H9 (cell line): ENCODE results near the gene KIF24. TPM values are rescaled to one million over a fixed set of nuclear protein-coding genes. Genes with fewer than 3 reads are reported as not detected.

ENCODE experiments used
- DNase-seq: peaks from one replicate; pipeline ENCODE4 v3.0.0-alpha.2; 2017
- H2AFZ ChIP-seq: one replicate; pipeline ENCODE4 v1.6.1; 2013; ENCODE audit warnings: mild to moderate bottlenecking, low read length, control low read depth, moderate library complexity
- H2AK5ac ChIP-seq: 2 replicates; pipeline ENCODE4 v1.6.1; 2013; ENCODE audit warnings: low read length, control low read depth, mixed read lengths; ENCODE audit not compliant: insufficient read length
- H2BK120ac ChIP-seq: one replicate; pipeline ENCODE4 v1.6.1; 2013; ENCODE audit warnings: low read depth, mild to moderate bottlenecking, low read length, control low read depth, inconsistent platforms; ENCODE audit not compliant: poor library complexity, severe bottlenecking
- H2BK12ac ChIP-seq: 2 replicates; pipeline ENCODE4 v1.6.1; 2013; ENCODE audit warnings: low read length, control low read depth, mixed read lengths, low read depth; ENCODE audit not compliant: insufficient read length
- H2BK15ac ChIP-seq: 2 replicates; pipeline ENCODE4 v1.6.1; 2013; ENCODE audit warnings: low read depth, low read length, control low read depth
- H2BK20ac ChIP-seq: one replicate; pipeline ENCODE4 v1.6.1; 2013; ENCODE audit warnings: low read depth, mild to moderate bottlenecking, low read length, control low read depth, inconsistent platforms; ENCODE audit not compliant: poor library complexity, severe bottlenecking
- H2BK5ac ChIP-seq: 2 replicates; pipeline ENCODE4 v1.6.1; 2013; ENCODE audit warnings: low read length, control low read depth, mixed read lengths; ENCODE audit not compliant: insufficient read length
- H3K14ac ChIP-seq: 2 replicates; pipeline ENCODE4 v1.6.1; 2013; ENCODE audit warnings: low read length, control low read depth; ENCODE audit not compliant: insufficient read depth
- H3K18ac ChIP-seq: 2 replicates; pipeline ENCODE4 v1.6.1; 2013; ENCODE audit warnings: low read depth, mild to moderate bottlenecking, mixed read lengths, low read length, control low read depth; ENCODE audit not compliant: insufficient read length
- H3K23ac ChIP-seq: 2 replicates; pipeline ENCODE4 v1.6.1; 2013; ENCODE audit warnings: low read length, control low read depth, mixed read lengths, low read depth; ENCODE audit not compliant: insufficient read length
- H3K23me2 ChIP-seq: 2 replicates; pipeline ENCODE4 v1.6.1; 2013; ENCODE audit warnings: low read depth, mild to moderate bottlenecking, mixed read lengths, low read length, control low read depth; ENCODE audit not compliant: insufficient read length, poor library complexity, severe bottlenecking
- H3K27ac ChIP-seq: 2 replicates; pipeline ENCODE4 v1.5.1; 2013; ENCODE audit warnings: low read length, control low read depth, mixed read lengths, low read depth; ENCODE audit not compliant: insufficient read length
- H3K27me3 ChIP-seq: 2 replicates; pipeline ENCODE4 v1.6.1; 2013; ENCODE audit warnings: low read length, control low read depth, inconsistent platforms; ENCODE audit not compliant: insufficient read depth
- H3K4ac ChIP-seq: 2 replicates; pipeline ENCODE4 v1.6.1; 2013; ENCODE audit warnings: low read depth, mild to moderate bottlenecking, control low read depth, inconsistent platforms, low read length, moderate library complexity
- H3K4me1 ChIP-seq: 2 replicates; pipeline ENCODE4 v1.6.1; 2013; ENCODE audit warnings: low read length, control low read depth, inconsistent platforms; ENCODE audit not compliant: insufficient read depth
- H3K4me2 ChIP-seq: 2 replicates; pipeline ENCODE4 v1.6.1; 2013; ENCODE audit warnings: low read length, control low read depth, mixed read lengths; ENCODE audit not compliant: insufficient read length, insufficient read depth
- H3K56ac ChIP-seq: 2 replicates; pipeline ENCODE4 v1.6.1; 2013; ENCODE audit warnings: low read depth, mild to moderate bottlenecking, mixed read lengths, low read length, control low read depth; ENCODE audit not compliant: insufficient read length
- H3K79me1 ChIP-seq: 2 replicates; pipeline ENCODE4 v1.6.1; 2013; ENCODE audit warnings: low read depth, mild to moderate bottlenecking, moderate library complexity, low read length, control low read depth, inconsistent platforms; ENCODE audit not compliant: insufficient read depth, poor library complexity, severe bottlenecking
- H3K79me2 ChIP-seq: 2 replicates; pipeline ENCODE4 v1.6.1; 2013; ENCODE audit warnings: low read length, control low read depth, inconsistent platforms; ENCODE audit not compliant: insufficient read depth
- H3K9ac ChIP-seq: 2 replicates; pipeline ENCODE4 v1.6.1; 2013; ENCODE audit warnings: low read length, control low read depth, mixed read lengths; ENCODE audit not compliant: insufficient read length; ENCODE audit errors: extremely low read depth
- H3K9me3 ChIP-seq: one replicate; pipeline ENCODE4 v1.6.1; 2013; ENCODE audit warnings: low read depth, low read length, inconsistent platforms; ENCODE audit not compliant: control insufficient read depth
- H3T11ph ChIP-seq: one replicate; pipeline ENCODE4 v1.6.1; 2013; ENCODE audit warnings: mild to moderate bottlenecking, low read length, control low read depth, inconsistent platforms
- H4K20me1 ChIP-seq: one replicate; pipeline ENCODE4 v1.6.1; 2013; ENCODE audit not compliant: control insufficient read depth, insufficient read length, insufficient read depth
- H4K5ac ChIP-seq: 2 replicates; pipeline ENCODE4 v1.6.1; 2013; ENCODE audit warnings: low read depth, mild to moderate bottlenecking, mixed read lengths, low read length, control low read depth; ENCODE audit not compliant: insufficient read length
- H4K8ac ChIP-seq: replicated peaks from 2 replicates; pipeline ENCODE4 v1.6.1; 2013; ENCODE audit warnings: low read length, control low read depth, mixed read lengths, low read depth; ENCODE audit not compliant: insufficient read length
- H4K91ac ChIP-seq: 2 replicates; pipeline ENCODE4 v1.6.1; 2013; ENCODE audit warnings: low read depth, mild to moderate bottlenecking, moderate library complexity, mixed read lengths, low read length, control low read depth; ENCODE audit not compliant: insufficient read length
- H3K27ac Mint-ChIP-seq, 3 experiments: 2 replicates in 2 of 3; 3 replicates in 1 of 3; pipeline ENCODE4 v1.8.0; 2020 to 2021; ENCODE audit warnings: mixed read lengths in 3 of 3, mild to moderate bottlenecking in 1 of 3, moderate library complexity in 1 of 3
- H3K27me3 Mint-ChIP-seq: 2 replicates; pipeline ENCODE4 v1.8.0; 2021; ENCODE audit warnings: low read depth, mild to moderate bottlenecking, moderate library complexity, mixed read lengths
- H3K36me3 Mint-ChIP-seq, 3 experiments: 2 replicates in 2 of 3; 3 replicates in 1 of 3; pipeline ENCODE4 v1.8.0; 2020 to 2021; ENCODE audit warnings: low read depth in 3 of 3, mixed read lengths in 3 of 3; ENCODE audit not compliant: insufficient read depth in 1 of 3
- H3K4me1 Mint-ChIP-seq, 2 experiments: 2 replicates each; pipeline ENCODE4 v1.8.0; 2020; ENCODE audit warnings: mixed read lengths in 2 of 2
- H3K4me3 Mint-ChIP-seq, 2 experiments: 2 replicates in 1 of 2; 3 replicates in 1 of 2; pipeline ENCODE4 v1.8.0; 2020 to 2021; ENCODE audit warnings: mild to moderate bottlenecking in 2 of 2, mixed read lengths in 2 of 2, moderate library complexity in 1 of 2
- H3K9me3 Mint-ChIP-seq, 2 experiments: 2 replicates in 1 of 2; 3 replicates in 1 of 2; pipeline ENCODE4 v1.8.0; 2020; ENCODE audit warnings: mild to moderate bottlenecking in 2 of 2, mixed read lengths in 2 of 2, moderate library complexity in 1 of 2
- CTCF ChIP-seq: fragments of 200-600 bp; sonication (generic); conservative IDR thresholded peaks from 3 replicates; pipeline ENCODE4 v1.8.0; 2021; ENCODE audit warnings: antibody characterized with exemption, mild to moderate bottlenecking
- WGBS: extraction: QIAGEN DNeasy Blood & Tissue Kit; methylation state at CpG from one replicate; pipeline ENCODE4 v1.1.7; 2013; ENCODE audit warnings: missing lambda C conversion rate, low lambda C conversion rate, mixed read lengths; ENCODE audit not compliant: insufficient read length; ENCODE audit errors: extremely low coverage; 5-methylcytosine and 5-hydroxymethylcytosine counted together
- total RNA-seq: library from RNA; stranded (reverse); gene quantifications from 2 replicates; pipeline ENCODE4 v1.2.1, GENCODE V29; 2021

Gene KIF24
- total RNA-seq, 1 experiment from 2014 or later, result 4.0 TPM

GRCh38 chr9:34279411-34279810, 49.7 kb downstream of the KIF24 start:
- no peak overlapping the region for H2BK20ac ChIP-seq
- H3K9me3 Mint-ChIP-seq, result no peaks in the 10 kb centered on the region
- no peak overlapping the region for H3K14ac ChIP-seq
- H2BK120ac ChIP-seq, result no peak overlapping the region
- H3K18ac ChIP-seq, result no peak overlapping the region
- H3K4me1 Mint-ChIP-seq, result no peaks in the 10 kb centered on the region
- H3K9me3 ChIP-seq, result no peaks in the 10 kb centered on the region
- H2BK12ac ChIP-seq, result no peak overlapping the region
- no peaks in the 10 kb centered on the region for H3K4me1 ChIP-seq
- no peak overlapping the region for H3K4ac ChIP-seq
- H3K27ac Mint-ChIP-seq, result no peak overlapping the region
- no peak overlapping the region; a peak in 1 of 5 replicates for H3K4me3 Mint-ChIP-seq
- H3K56ac ChIP-seq, result no peak overlapping the region
- TF ChIP-seq CTCF, result no peak
- no peak overlapping the region for H3T11ph ChIP-seq
- H3K23me2 ChIP-seq, result no peaks in the 10 kb centered on the region
- H3K27ac ChIP-seq, result no peak overlapping the region
- H4K20me1 ChIP-seq, result no peaks in the 10 kb centered on the region
- H4K5ac ChIP-seq, result no peak overlapping the region
- no peak overlapping the region for H2BK15ac ChIP-seq
- H3K79me1 ChIP-seq, result no peaks in the 10 kb centered on the region
- H2AFZ ChIP-seq, result no peak overlapping the region
- no peaks in the 10 kb centered on the region for H3K27me3 Mint-ChIP-seq
- no peak overlapping the region for H3K23ac ChIP-seq
- no peak overlapping the region for H4K91ac ChIP-seq
- H3K36me3 Mint-ChIP-seq, result no peaks in the 10 kb centered on the region
- no peak overlapping the region for H3K9ac ChIP-seq
- H2BK5ac ChIP-seq, result no peak overlapping the region
- DNase-seq, result no peak
- H2AK5ac ChIP-seq, result no peak overlapping the region
- no peak overlapping the region for H3K4me2 ChIP-seq
- no peaks in the 10 kb centered on the region for H3K79me2 ChIP-seq
- H4K8ac ChIP-seq, result no peak overlapping the region
- H3K27me3 ChIP-seq, result no peaks in the 10 kb centered on the region
- no CpG with 5 or more reads among the region's 3 CpGs for WGBS

Other genes with a start within 250 kb of the KIF24 start
- 32.7 and 33.6 TPM in 2 replicates for gene DCAF12, start 202.6 kb downstream of the KIF24 start, total RNA-seq
- 32.1 and 32.6 TPM in 2 replicates for gene UBAP1, start 150.2 kb downstream of the KIF24 start, total RNA-seq
- gene NUDT2, start 301 bp upstream of the KIF24 start, total RNA-seq, result 13.5 and 14.1 TPM in 2 replicates
- gene MYORG, start 47.6 kb upstream of the KIF24 start, total RNA-seq, result 5.6 and 5.7 TPM in 2 replicates
- 16.7 and 17.5 TPM in 2 replicates for gene FAM219A, start 129.3 kb upstream of the KIF24 start, total RNA-seq
- gene DNAI1, start 129.5 kb upstream of the KIF24 start, total RNA-seq, result 0.22 and 0.83 TPM in 2 replicates
- gene ENHO, start 193.7 kb upstream of the KIF24 start, total RNA-seq, result 11.3 and 14.5 TPM in 2 replicates